ENCODE results near the gene FBXO36. TPM values are rescaled to one million over a fixed set of nuclear protein-coding genes. Genes with fewer than 3 reads are reported as not detected.
"Not testable (repeated sequence)": the region's sequence is repeated elsewhere in the genome, so short reads cannot be mapped to it uniquely, and the experiment has no call there.

Gene FBXO36
- total RNA-seq, 4 donors from 2014 or later, result 0.79 to 2.7 (median 1.3) TPM

DNA sequence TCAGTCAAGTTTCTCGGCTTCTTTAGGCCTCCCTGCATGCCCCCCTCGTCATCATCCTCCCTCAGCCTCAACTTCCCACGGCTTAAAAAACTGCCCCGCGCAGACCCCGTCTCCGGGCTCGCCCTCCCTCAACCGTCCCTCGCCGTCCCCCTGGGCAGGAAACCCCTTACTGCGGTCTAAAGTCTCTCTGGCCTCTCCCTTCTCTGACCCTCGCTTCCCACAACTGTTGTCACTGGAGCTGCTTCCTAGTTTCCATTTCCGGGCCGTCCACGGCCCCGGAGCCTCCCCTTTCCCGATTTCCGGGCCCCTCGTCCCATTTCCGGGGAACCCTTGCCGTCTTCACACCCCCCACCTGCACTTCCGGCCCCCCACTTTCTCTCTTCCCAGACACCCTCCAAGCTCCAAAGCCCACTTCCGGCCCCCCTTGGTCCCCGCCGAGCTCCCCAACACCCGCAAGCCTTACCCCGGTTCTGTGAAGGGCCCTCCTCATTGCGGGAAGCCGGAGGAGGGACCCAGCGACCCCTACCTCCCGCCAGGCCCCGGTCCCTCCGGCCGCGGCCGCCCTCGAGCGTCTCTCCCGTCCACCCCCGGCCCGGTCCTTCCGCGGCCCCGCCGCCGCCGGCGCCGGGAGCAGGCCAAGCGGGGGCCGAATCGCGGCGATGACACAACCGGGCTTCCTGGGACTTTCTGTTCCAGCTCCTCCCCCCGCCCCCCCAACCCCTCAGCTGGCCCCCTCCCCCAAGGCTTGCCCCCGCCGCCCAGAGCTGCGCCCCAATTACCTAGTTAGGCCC is 1.0 kb upstream of the FBXO36 start:
- intact Hi-C loops (cut with DNase I), result no loop called here
- TF ChIP-seq POLR2A (IDR thresholded peaks at IDR 0.05), result no peak
- TF ChIP-seq, protein P1, sequence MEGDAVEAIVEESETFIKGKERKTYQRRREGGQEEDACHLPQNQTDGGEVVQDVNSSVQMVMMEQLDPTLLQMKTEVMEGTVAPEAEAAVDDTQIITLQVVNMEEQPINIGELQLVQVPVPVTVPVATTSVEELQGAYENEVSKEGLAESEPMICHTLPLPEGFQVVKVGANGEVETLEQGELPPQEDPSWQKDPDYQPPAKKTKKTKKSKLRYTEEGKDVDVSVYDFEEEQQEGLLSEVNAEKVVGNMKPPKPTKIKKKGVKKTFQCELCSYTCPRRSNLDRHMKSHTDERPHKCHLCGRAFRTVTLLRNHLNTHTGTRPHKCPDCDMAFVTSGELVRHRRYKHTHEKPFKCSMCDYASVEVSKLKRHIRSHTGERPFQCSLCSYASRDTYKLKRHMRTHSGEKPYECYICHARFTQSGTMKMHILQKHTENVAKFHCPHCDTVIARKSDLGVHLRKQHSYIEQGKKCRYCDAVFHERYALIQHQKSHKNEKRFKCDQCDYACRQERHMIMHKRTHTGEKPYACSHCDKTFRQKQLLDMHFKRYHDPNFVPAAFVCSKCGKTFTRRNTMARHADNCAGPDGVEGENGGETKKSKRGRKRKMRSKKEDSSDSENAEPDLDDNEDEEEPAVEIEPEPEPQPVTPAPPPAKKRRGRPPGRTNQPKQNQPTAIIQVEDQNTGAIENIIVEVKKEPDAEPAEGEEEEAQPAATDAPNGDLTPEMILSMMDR (IDR thresholded peaks at IDR 0.05), result no peak
- 0 to 1% methylated on average over 12 to 39 of the region's 60 CpGs for WGBS, 2 donors
- Histone ChIP-seq H3K27me3 (no peaks in the 10 kb centered on the region), H3K4me1 (peaks cover 11 to 46% (median 14%) of the 10 kb centered on the region in 3 donors), H3K27ac (peak overlapping the region; percentile 96 to 100 (median 98)), H3K36me3 (peaks cover 0 to 14% (median 0%) of the 10 kb centered on the region in 3 donors), H3K9me3 (no peaks in the 10 kb centered on the region), H3K4me3 (peak overlapping the region; percentile 78 to 98 (median 79))
- peak; percentile 20 for DNase-seq

DNA sequence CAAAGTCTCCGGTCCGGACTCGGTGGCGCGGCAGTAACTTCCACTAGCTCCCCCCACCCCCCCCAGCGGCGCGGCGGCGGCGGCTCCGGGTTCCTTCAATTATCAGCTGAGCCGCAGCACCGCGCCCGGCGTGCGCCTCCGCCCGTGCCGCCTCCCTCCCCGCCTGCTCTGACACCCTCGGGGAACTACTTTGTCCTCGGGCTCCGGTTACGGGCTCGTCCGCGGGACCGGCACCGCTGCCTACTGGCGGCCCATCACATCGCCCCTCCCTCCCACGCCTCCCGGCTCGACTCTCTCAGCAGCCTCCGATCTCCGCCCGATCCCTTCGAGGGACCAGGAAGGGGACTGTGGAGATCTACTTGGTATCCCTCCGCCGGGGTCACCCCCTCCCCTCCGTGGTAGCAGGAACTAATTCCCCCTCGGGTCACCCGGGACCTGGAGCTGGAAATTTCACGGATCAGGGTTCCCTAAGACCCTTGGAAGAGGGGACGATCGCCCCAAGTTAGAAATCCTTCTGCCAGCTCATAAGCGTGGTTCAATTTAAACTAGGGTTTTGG is 333 bp upstream of the FBXO36 start, which contains the start of gene TRIP12:
TSS of gene TRIP12 (minus strand) at position 118 of the 557 bp plus-strand sequence. CDS start 41,930 bp downstream, outside the sequence.
- Histone ChIP-seq H3K27me3 (no peaks in the 10 kb centered on the region), H3K9me3 (no peaks in the 10 kb centered on the region), H3K27ac (peak within 1 kb of the TSS; percentile 96 to 100 (median 98)), H3K4me1 (peaks cover 11 to 46% (median 14%) of the 10 kb centered on the region in 3 donors), H3K36me3 (peaks cover 0 to 8% (median 0%) of the 10 kb centered on the region in 3 donors), H3K4me3 (peak within 1 kb of the TSS; percentile 78 to 98 (median 79))
- peak; percentile 75 for DNase-seq
- 0% methylated on average over 2 of the region's 49 CpGs for WGBS, 2 donors
- peak in 2 of 4 donors; percentile 18 to 55 for TF ChIP-seq POLR2A (IDR thresholded peaks at IDR 0.05)
- TF ChIP-seq, protein P1 (IDR thresholded peaks at IDR 0.05), result no peak
- intact Hi-C loops (cut with DNase I), result no loop called here

DNA sequence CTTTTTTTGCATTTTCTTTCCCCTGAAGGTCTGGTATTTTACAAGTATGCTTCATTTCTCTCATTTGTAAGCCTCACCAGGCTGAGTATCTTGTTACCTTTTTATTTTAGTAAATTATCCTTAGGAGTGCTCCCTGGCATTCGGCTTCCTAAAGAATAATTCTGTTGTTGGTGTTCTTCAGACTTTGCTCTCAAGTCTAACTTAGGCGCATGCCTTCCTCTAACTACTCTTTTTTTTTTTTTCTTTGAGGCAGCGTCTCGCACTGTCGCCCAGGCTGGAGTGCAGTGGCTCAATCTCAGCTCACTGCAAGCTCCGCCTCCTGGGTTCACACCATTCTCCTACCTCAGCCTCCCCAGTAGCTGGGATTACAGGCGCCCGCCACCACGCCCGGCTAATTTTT is 2.2 kb downstream of the FBXO36 start:
- H3K36me3 ChIP-seq; intact Hi-C loops (cut with DNase I); DNase-seq; H3K27me3 ChIP-seq; H3K4me3 ChIP-seq; H3K27ac ChIP-seq; H3K9me3 ChIP-seq: not testable (repeated sequence)
- peaks cover 5 to 27% (median 14%) of the 10 kb centered on the region in 3 donors for H3K4me1 ChIP-seq
- WGBS, 2 donors, result 94 to 97% methylated on average over 8 to 10 of the region's 10 CpGs

DNA sequence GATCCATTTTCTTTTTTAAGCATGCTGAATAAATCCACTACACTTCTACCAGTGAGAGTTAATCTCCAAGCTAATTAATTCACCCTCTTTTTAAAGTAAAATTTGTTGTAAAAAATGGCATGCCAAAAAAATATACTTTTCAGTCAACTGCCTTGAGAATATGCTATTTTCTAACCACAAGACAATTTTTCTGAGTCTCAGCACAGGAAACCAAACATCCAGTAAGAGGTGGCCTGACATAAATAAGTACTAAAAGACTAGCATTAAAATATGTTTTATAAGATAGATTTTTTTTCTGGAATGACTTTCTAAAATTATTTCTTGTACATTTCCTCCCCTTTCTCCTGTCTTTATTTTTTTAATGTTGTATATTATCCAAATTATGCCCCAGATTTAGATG is 2.9 kb downstream of the FBXO36 start:
- intact Hi-C loops (cut with DNase I), result no loop called here
- H3K27me3 ChIP-seq, result no peaks in the 10 kb centered on the region
- DNase-seq, result no peak
- TF ChIP-seq POLR2A (IDR thresholded peaks at IDR 0.05), result no peak
- TF ChIP-seq, protein P1 (IDR thresholded peaks at IDR 0.05), result no peak
- H3K4me1 ChIP-seq, result peaks cover 5 to 21% (median 8%) of the 10 kb centered on the region in 3 donors
- no peak overlapping the region for H3K27ac ChIP-seq
- H3K4me3 ChIP-seq, result no peak overlapping the region
- no peaks in the 10 kb centered on the region for H3K36me3 ChIP-seq
- no peaks in the 10 kb centered on the region for H3K9me3 ChIP-seq

DNA sequence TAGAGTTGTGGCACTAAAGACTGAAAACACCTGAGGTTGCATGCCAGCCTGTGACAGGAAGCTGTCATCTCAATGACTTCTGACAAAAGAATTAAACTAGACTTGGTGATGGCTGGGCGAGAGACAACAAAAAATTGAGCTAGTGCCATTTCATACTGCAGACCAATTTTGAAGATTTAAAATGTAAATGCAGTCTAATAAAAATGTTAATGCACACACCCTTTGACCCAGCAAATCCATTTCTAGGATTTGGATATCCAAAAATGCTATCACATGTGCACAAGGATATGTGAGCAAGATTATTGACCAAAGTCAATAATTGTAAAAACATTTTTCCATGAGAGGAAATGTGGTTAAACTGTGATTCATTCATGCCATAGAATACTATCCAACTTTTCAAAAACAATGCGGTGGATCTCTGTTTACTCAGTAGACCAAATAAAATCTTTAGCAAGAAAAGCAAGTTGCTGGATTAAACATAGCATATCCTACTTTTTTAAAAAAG is 5.6 kb downstream of the FBXO36 start:
- Histone ChIP-seq H3K9me3 (no peaks in the 10 kb centered on the region), H3K36me3 (no peaks in the 10 kb centered on the region), H3K27me3 (no peaks in the 10 kb centered on the region), H3K27ac (no peak overlapping the region), H3K4me3 (no peak overlapping the region), H3K4me1 (peaks cover 0 to 12% (median 5%) of the 10 kb centered on the region in 3 donors)
- 66 to 76% methylated on average over 2 of the region's 2 CpGs for WGBS, 2 donors
- intact Hi-C loops (cut with DNase I), result no loop called here
- DNase-seq, result no peak
- no peak for TF ChIP-seq POLR2A (IDR thresholded peaks at IDR 0.05)
- TF ChIP-seq, protein P1 (IDR thresholded peaks at IDR 0.05), result no peak

All from esophagus squamous epithelium (tissue), 5 donors.